Measurements from ENCODE around the gene PPIL6.

- TF ChIP-seq CTCF (IDR thresholded peaks at IDR 0.05): no peak
- no peak for TF ChIP-seq POLR2AphosphoS5 (IDR thresholded peaks at IDR 0.05)
Observed at GRCh38 chr6:109411034-109411433, 29.4 kb downstream of the PPIL6 start.
